ENCODE data around the gene CACNA1G.

Gene CACNA1G

DNA sequence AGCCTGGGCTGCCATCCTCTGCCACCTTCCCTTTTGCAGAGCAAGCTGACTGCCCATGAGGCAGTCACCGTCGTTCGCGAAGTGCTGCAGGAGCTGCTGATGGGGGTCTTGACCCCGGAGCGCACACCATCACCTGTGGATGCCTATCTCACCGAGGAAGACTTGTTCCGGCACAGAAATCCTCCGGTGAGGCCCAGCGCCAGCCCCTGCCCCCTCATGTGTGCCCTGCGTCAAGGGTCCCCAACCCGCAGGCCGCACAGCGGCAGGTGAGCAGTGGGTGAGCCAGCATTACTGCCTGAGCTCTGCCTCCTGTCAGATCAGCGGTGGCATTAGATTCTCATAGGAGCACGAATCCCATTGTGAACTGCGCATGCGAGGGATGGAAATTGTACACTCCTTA is 35.7 kb upstream of the CACNA1G start:
- no peaks in the 10 kb centered on the region for H3K9me3 ChIP-seq (ENCODE audit: severe bottlenecking)
- peaks cover 17% of the 10 kb centered on the region for H3K4me1 ChIP-seq (ENCODE audit: insufficient read depth, poor library complexity, severe bottlenecking)
- TF ChIP-seq, protein P1, sequence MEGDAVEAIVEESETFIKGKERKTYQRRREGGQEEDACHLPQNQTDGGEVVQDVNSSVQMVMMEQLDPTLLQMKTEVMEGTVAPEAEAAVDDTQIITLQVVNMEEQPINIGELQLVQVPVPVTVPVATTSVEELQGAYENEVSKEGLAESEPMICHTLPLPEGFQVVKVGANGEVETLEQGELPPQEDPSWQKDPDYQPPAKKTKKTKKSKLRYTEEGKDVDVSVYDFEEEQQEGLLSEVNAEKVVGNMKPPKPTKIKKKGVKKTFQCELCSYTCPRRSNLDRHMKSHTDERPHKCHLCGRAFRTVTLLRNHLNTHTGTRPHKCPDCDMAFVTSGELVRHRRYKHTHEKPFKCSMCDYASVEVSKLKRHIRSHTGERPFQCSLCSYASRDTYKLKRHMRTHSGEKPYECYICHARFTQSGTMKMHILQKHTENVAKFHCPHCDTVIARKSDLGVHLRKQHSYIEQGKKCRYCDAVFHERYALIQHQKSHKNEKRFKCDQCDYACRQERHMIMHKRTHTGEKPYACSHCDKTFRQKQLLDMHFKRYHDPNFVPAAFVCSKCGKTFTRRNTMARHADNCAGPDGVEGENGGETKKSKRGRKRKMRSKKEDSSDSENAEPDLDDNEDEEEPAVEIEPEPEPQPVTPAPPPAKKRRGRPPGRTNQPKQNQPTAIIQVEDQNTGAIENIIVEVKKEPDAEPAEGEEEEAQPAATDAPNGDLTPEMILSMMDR (IDR thresholded peaks at IDR 0.05; ENCODE audit: poor library complexity, severe bottlenecking): no peak
- H3K4me3 ChIP-seq (ENCODE audit: severe bottlenecking): no peak overlapping the region
- H3K27me3 ChIP-seq (ENCODE audit: insufficient read depth, poor library complexity, severe bottlenecking): no peaks in the 10 kb centered on the region
- DNase-seq (ENCODE audit: low spot score): no peak
- ATAC-seq (ENCODE audit: low read depth): no peak
- H3K36me3 ChIP-seq (ENCODE audit: low read depth): no peaks in the 10 kb centered on the region
- no peak overlapping the region for H3K27ac ChIP-seq (ENCODE audit: poor library complexity, severe bottlenecking)

GRCh38 chr17:50527155-50527762 is 33.3 kb upstream of the CACNA1G start:
- no peaks in the 10 kb centered on the region for H3K36me3 ChIP-seq (ENCODE audit: low read depth)
- H3K27me3 ChIP-seq (ENCODE audit: insufficient read depth, poor library complexity, severe bottlenecking): no peaks in the 10 kb centered on the region
- H3K9me3 ChIP-seq (ENCODE audit: severe bottlenecking): no peaks in the 10 kb centered on the region
- no peak overlapping the region for H3K27ac ChIP-seq (ENCODE audit: poor library complexity, severe bottlenecking)
- no peak overlapping the region for H3K4me3 ChIP-seq (ENCODE audit: severe bottlenecking)
- no peak for ATAC-seq (ENCODE audit: low read depth)
- TF ChIP-seq, protein P1 (IDR thresholded peaks at IDR 0.05; ENCODE audit: poor library complexity, severe bottlenecking): no peak
- DNase-seq (ENCODE audit: low spot score): no peak
- H3K4me1 ChIP-seq (ENCODE audit: insufficient read depth, poor library complexity, severe bottlenecking): peaks cover 18% of the 10 kb centered on the region

DNA sequence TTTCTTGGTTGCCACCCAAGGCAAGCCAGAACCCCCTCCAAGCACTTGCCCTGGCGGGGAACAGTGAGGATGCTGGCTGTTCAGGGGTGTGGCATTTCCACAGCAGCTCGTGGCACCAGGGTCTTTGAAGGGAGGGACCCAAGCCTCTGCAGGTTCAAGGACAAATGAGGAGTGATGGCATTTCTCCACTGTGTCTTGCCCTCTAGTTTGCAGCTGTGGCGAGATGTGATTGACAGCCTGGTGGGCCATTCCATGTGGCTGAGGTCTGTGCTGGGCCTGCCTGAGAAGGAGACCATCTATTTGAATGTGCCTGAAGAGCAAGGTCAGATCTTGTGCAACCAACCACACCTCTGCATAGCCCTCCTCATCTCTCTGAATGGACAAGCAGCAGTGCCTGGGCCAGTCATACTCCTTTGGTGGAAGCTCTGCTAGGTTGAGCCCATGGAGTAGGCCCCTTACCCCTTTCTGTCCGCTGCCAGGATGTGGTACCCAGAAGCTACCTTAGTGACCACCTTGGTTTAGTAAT is 32.5 kb upstream of the CACNA1G start:
- Histone ChIP-seq H3K27ac (ENCODE audit: poor library complexity, severe bottlenecking) (no peak overlapping the region), H3K4me3 (ENCODE audit: severe bottlenecking) (no peak overlapping the region), H3K27me3 (ENCODE audit: insufficient read depth, poor library complexity, severe bottlenecking) (no peaks in the 10 kb centered on the region), H3K36me3 (ENCODE audit: low read depth) (no peaks in the 10 kb centered on the region), H3K9me3 (ENCODE audit: severe bottlenecking) (no peaks in the 10 kb centered on the region), H3K4me1 (ENCODE audit: insufficient read depth, poor library complexity, severe bottlenecking) (peaks cover 15% of the 10 kb centered on the region)
- TF ChIP-seq, protein P1 (IDR thresholded peaks at IDR 0.05; ENCODE audit: poor library complexity, severe bottlenecking): no peak
- ATAC-seq (ENCODE audit: low read depth) (no peak), DNase-seq (ENCODE audit: low spot score) (no peak)

DNA sequence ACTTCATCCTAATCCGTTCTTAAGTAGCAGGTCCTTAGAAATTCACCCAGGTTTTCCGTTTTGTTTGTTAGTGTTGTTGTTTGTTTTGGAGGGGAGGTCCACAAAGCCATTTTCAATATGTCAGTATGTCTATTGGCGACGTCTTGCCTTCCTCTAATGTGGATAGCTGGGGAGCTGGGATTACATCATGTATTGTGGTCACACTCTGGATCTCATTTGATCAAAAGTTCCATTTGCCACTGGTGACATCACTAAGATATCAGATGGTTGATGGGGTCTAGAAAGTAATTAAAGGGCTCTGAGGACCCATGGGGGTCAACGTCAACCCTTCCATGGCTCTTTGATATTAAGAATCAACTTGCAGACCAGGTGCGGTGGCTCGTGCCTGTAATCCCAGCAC is 30.7 kb upstream of the CACNA1G start:
- Histone ChIP-seq H3K4me3 (ENCODE audit: severe bottlenecking) (no peak overlapping the region), H3K27ac (ENCODE audit: poor library complexity, severe bottlenecking) (no peak overlapping the region), H3K36me3 (ENCODE audit: low read depth) (no peaks in the 10 kb centered on the region), H3K9me3 (ENCODE audit: severe bottlenecking) (no peaks in the 10 kb centered on the region), H3K27me3 (ENCODE audit: insufficient read depth, poor library complexity, severe bottlenecking) (no peaks in the 10 kb centered on the region), H3K4me1 (ENCODE audit: insufficient read depth, poor library complexity, severe bottlenecking) (peaks cover 11% of the 10 kb centered on the region)
- ATAC-seq (ENCODE audit: low read depth) (no peak), DNase-seq (ENCODE audit: low spot score) (no peak)
- TF ChIP-seq, protein P1 (IDR thresholded peaks at IDR 0.05; ENCODE audit: poor library complexity, severe bottlenecking): no peak

GRCh38 chr17:50531428-50532025 is 29.0 kb upstream of the CACNA1G start:
- peaks cover 14% of the 10 kb centered on the region for H3K4me1 ChIP-seq (ENCODE audit: insufficient read depth, poor library complexity, severe bottlenecking)
- no peaks in the 10 kb centered on the region for H3K9me3 ChIP-seq (ENCODE audit: severe bottlenecking)
- H3K27me3 ChIP-seq (ENCODE audit: insufficient read depth, poor library complexity, severe bottlenecking): no peaks in the 10 kb centered on the region
- no peak for ATAC-seq (ENCODE audit: low read depth)
- H3K36me3 ChIP-seq (ENCODE audit: low read depth): peaks cover 9% of the 10 kb centered on the region
- no peak overlapping the region for H3K4me3 ChIP-seq (ENCODE audit: severe bottlenecking)
- no peak for DNase-seq (ENCODE audit: low spot score)
- TF ChIP-seq, protein P1 (IDR thresholded peaks at IDR 0.05; ENCODE audit: poor library complexity, severe bottlenecking): no peak
- peak overlapping the region; percentile 82 for H3K27ac ChIP-seq (ENCODE audit: poor library complexity, severe bottlenecking)

All from RWPE2 (cell line).